SU-DHL-6 (cell line): Measurements from ENCODE around the gene ITIH4.

Experiments used
- H2AFZ ChIP-seq: fragments of 200-600 bp; sonication (generic); 2 replicates; pipeline ENCODE4 v1.6.1; 2014; ENCODE audit warnings: low read depth, mild to moderate bottlenecking, moderate library complexity, mixed read lengths, antibody characterized with exemption, low read length; ENCODE audit not compliant: severe bottlenecking
- H3F3A ChIP-seq: fragments of 200-600 bp; shearing (Covaris generic); 2 replicates; pipeline ENCODE4 v1.6.0; 2016; ENCODE audit warnings: antibody characterized with exemption, mild to moderate bottlenecking; ENCODE audit not compliant: insufficient read depth
- H3K27ac ChIP-seq: fragments of 200-600 bp; sonication (generic); 2 replicates; pipeline ENCODE4 v1.5.1; 2016; ENCODE audit warnings: low read depth, mild to moderate bottlenecking, low read length, moderate library complexity, mixed read lengths
- H3K27me3 ChIP-seq: fragments of 200-600 bp; sonication (generic), shearing (Covaris generic); 2 replicates; pipeline ENCODE4 v1.6.0; 2014; ENCODE audit warnings: mild to moderate bottlenecking, low read length
- H3K36me3 ChIP-seq: fragments of 200-600 bp; sonication (generic); 2 replicates; pipeline ENCODE4 v1.6.1; 2014; ENCODE audit warnings: mild to moderate bottlenecking, low read length, mixed read lengths
- H3K4me2 ChIP-seq: fragments of 300-600, 200-600 bp; shearing (Covaris generic), sonication (generic); 2 replicates; pipeline ENCODE4 v1.6.0; 2014; ENCODE audit warnings: low read length, low read depth, mild to moderate bottlenecking; ENCODE audit not compliant: poor library complexity, severe bottlenecking
- H3K4me3 ChIP-seq: fragments of 200-600 bp; sonication (generic); 2 replicates; pipeline ENCODE4 v1.5.1; 2014; ENCODE audit warnings: antibody characterized with exemption, low read length, mild to moderate bottlenecking, mixed read lengths; ENCODE audit not compliant: insufficient read depth, poor library complexity, severe bottlenecking
- H3K79me2 ChIP-seq: fragments of 200-600 bp; sonication (generic); 2 replicates; pipeline ENCODE4 v1.6.1; 2014; ENCODE audit warnings: mild to moderate bottlenecking, low read length, moderate library complexity; ENCODE audit not compliant: insufficient read depth
- H3K9ac ChIP-seq: fragments of 200-600 bp; sonication (generic); 2 replicates; pipeline ENCODE4 v1.7.0; 2014; ENCODE audit warnings: mild to moderate bottlenecking, low read length
- H3K9me2 ChIP-seq: fragments of 200-600 bp; sonication (generic); replicated peaks from 2 replicates; pipeline ENCODE4 v1.6.1; 2014; ENCODE audit warnings: low read length; ENCODE audit not compliant: insufficient read depth
- H3K9me3 ChIP-seq: fragments of 200-600 bp; sonication (generic); 2 replicates; pipeline ENCODE4 v1.6.1; 2014; ENCODE audit warnings: low read length, mixed read lengths; ENCODE audit not compliant: insufficient read depth
- H4K20me1 ChIP-seq: fragments of 200-600 bp; sonication (generic); 2 replicates; pipeline ENCODE4 v1.6.1; 2014; ENCODE audit warnings: low read depth, mild to moderate bottlenecking, antibody characterized with exemption, low read length, moderate library complexity, mixed read lengths
- CTCF ChIP-seq: fragments of 200-600 bp; sonication (generic); IDR thresholded peaks from one replicate; pipeline ENCODE4 v1.5.1; 2017; ENCODE audit warnings: antibody characterized with exemption, mild to moderate bottlenecking, low read length, moderate library complexity; ENCODE audit not compliant: insufficient read depth, poor library complexity, severe bottlenecking
- EZH2phosphoT487 ChIP-seq: fragments of 200-600 bp; sonication (generic), shearing (Covaris generic); conservative IDR thresholded peaks from 2 replicates; pipeline ENCODE4 v1.6.1; 2018; ENCODE audit warnings: mild to moderate bottlenecking, antibody characterized with exemption, low read length, moderate library complexity, mixed read lengths

Gene ITIH4

GRCh38 chr3:52783211-52783555, 47.3 kb downstream of the ITIH4 start:
- no peak overlapping the region for H3K4me3 ChIP-seq
- H3K27ac ChIP-seq = no peak overlapping the region
- TF ChIP-seq CTCF (no peak), EZH2phosphoT487 (no peak)

GRCh38 chr3:52782412-52783210, 47.9 kb downstream of the ITIH4 start:
- Histone ChIP-seq H3K9ac (no peak overlapping the region), H3K9me3 (no peaks in the 10 kb centered on the region), H3K79me2 (no peaks in the 10 kb centered on the region), H3K36me3 (no peaks in the 10 kb centered on the region), H3K27me3 (no peaks in the 10 kb centered on the region), H4K20me1 (no peaks in the 10 kb centered on the region), H3K4me2 (no peak overlapping the region), H2AFZ (no peak overlapping the region), H3K27ac (no peak overlapping the region), H3F3A (no peaks in the 10 kb centered on the region), H3K9me2 (no peaks in the 10 kb centered on the region), H3K4me3 (no peak overlapping the region)
- TF ChIP-seq CTCF = no peak
- no peak for TF ChIP-seq EZH2phosphoT487

More at GRCh38 chr3:52783211-52783555, 47.3 kb downstream of the ITIH4 start:
- H3F3A ChIP-seq = no peaks in the 10 kb centered on the region
- H3K9me2 ChIP-seq = no peaks in the 10 kb centered on the region
- no peak overlapping the region for H3K9ac ChIP-seq
- no peak overlapping the region for H3K4me2 ChIP-seq
- no peaks in the 10 kb centered on the region for H4K20me1 ChIP-seq
- H3K9me3 ChIP-seq = no peaks in the 10 kb centered on the region
- H2AFZ ChIP-seq = no peak overlapping the region
- no peaks in the 10 kb centered on the region for H3K27me3 ChIP-seq
- no peaks in the 10 kb centered on the region for H3K79me2 ChIP-seq
- H3K36me3 ChIP-seq = no peaks in the 10 kb centered on the region

GRCh38 chr3:52781741-52782140, 48.7 kb downstream of the ITIH4 start:
- no peaks in the 10 kb centered on the region for H3K27me3 ChIP-seq

More at GRCh38 chr3:52781741-52782140, 48.7 kb downstream of the ITIH4 start:
- Histone ChIP-seq H3K4me2 (no peak overlapping the region), H3K9me2 (no peaks in the 10 kb centered on the region), H3K36me3 (no peaks in the 10 kb centered on the region), H3F3A (no peaks in the 10 kb centered on the region), H3K4me3 (no peak overlapping the region), H3K79me2 (no peaks in the 10 kb centered on the region), H3K9me3 (no peaks in the 10 kb centered on the region), H2AFZ (no peak overlapping the region), H3K9ac (no peak overlapping the region), H3K27ac (no peak overlapping the region), H4K20me1 (no peaks in the 10 kb centered on the region)
- no peak for TF ChIP-seq CTCF
- TF ChIP-seq EZH2phosphoT487 = no peak
